Activated CD8-positive, alpha-beta memory T cell treated with anti-CD3 and anti-CD28 coated beads for 1 hour (primary cell): ENCODE data around the gene RAB22A.
"Not testable (repeated sequence)": the region's sequence is repeated elsewhere in the genome, so short reads cannot be mapped to it uniquely, and the experiment has no call there.

Experiments used
- DNase-seq, 2 donors: peaks; one replicate each; pipeline ENCODE4 v3.0.0-alpha.2; 2020; ENCODE audit warnings: low read depth in 1 of 2; ENCODE audit errors: extremely low read depth in 1 of 2

RAB22A gene

GRCh38 chr20:58407201-58407873 lies 97.8 kb downstream of the RAB22A start:
- DNase-seq, result no peak

- no peak for DNase-seq
These were observed 98.5 kb downstream of the RAB22A start for GRCh38 chr20:58407966-58408557.

- no peak for DNase-seq
These were observed 99.2 kb downstream of the RAB22A start for GRCh38 chr20:58408603-58409246.

- not testable (repeated sequence) for DNase-seq
These were observed 104.7 kb downstream of the RAB22A start for GRCh38 chr20:58414216-58414615.

GRCh38 chr20:58414786-58415185 lies 105.3 kb downstream of the RAB22A start:
- not testable (repeated sequence) for DNase-seq

- no peak for DNase-seq
These were observed 106.5 kb downstream of the RAB22A start for GRCh38 chr20:58416057-58416456.

- DNase-seq, result no peak
These were observed 107.3 kb downstream of the RAB22A start for GRCh38 chr20:58416835-58417234.
